Brain pericyte (primary cell): ENCODE measurements around the gene BPIFB6.

ENCODE experiments used
- DNase-seq: peaks from one replicate; pipeline ENCODE4 v3.0.0-alpha.2; 2012; ENCODE audit warnings: low read depth, low spot score

Gene BPIFB6

GRCh38 chr20:33091147-33091546 is 59.7 kb downstream of the BPIFB6 start:
- DNase-seq: no peak

GRCh38 chr20:33091693-33092092 is 60.2 kb downstream of the BPIFB6 start:
- DNase-seq: no peak

- no peak for DNase-seq
Observed at GRCh38 chr20:33092361-33092760, 60.9 kb downstream of the BPIFB6 start.

GRCh38 chr20:33093074-33093473 is 61.6 kb downstream of the BPIFB6 start:
- no peak for DNase-seq

- no peak for DNase-seq
Observed at GRCh38 chr20:33093582-33093981, 62.1 kb downstream of the BPIFB6 start.
